ENCODE data around the gene ATXN7L1.

DNA sequence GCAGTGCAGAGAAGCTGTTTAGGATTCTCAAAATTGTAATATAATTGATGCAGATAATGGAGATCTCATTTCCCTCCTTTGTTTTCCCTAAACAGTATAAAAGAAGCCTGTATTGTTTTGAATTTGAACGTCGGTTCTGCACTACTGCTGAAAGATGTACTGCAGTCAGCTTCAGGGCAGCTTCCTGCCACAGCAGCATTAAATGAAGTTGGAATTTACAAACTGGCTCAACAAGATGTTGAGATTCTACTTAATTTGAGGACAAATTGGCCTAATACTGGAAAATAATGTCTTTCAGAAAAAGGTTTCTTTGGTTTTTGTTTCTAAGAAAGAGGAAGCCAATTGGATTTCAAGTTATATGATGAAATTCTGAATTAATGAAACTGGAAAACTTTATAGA, 309.4 kb downstream of the ATXN7L1 start:
- TF ChIP-seq ZNF274 (IDR thresholded peaks at IDR 0.05; ENCODE audit: low read depth, low read length), result no peak
- no peak for TF ChIP-seq SUZ12 (IDR thresholded peaks at IDR 0.05; ENCODE audit: extremely low read depth, insufficient read depth, insufficient read length)
